OCI-LY1 (cell line): ENCODE data around the gene TMCC1.

Experiments used
- H2AFZ ChIP-seq: fragments of 200-600 bp; sonication (generic), shearing (Covaris generic); 2 replicates; pipeline ENCODE4 v1.6.0; 2014; ENCODE audit warnings: antibody characterized with exemption, mild to moderate bottlenecking, low read length
- H3F3A ChIP-seq: fragments of 200-600 bp; sonication (generic), shearing (Covaris generic); 2 replicates; pipeline ENCODE4 v1.6.0; 2014; ENCODE audit warnings: mild to moderate bottlenecking, antibody characterized with exemption, low read length, moderate library complexity; ENCODE audit not compliant: insufficient read depth
- H3K27ac ChIP-seq: fragments of 200-600 bp; sonication (generic); 2 replicates; pipeline ENCODE4 v1.5.1; 2014; ENCODE audit warnings: low read length, mixed run types, mild to moderate bottlenecking, low read depth; ENCODE audit not compliant: poor library complexity, severe bottlenecking
- H3K27me3 ChIP-seq: fragments of 200-600 bp; sonication (generic); 2 replicates; pipeline ENCODE4 v1.6.0; 2014; ENCODE audit warnings: antibody characterized with exemption, mild to moderate bottlenecking, low read length, moderate library complexity; ENCODE audit not compliant: insufficient read depth
- H3K36me3 ChIP-seq: fragments of 200-600 bp; sonication (generic); 2 replicates; pipeline ENCODE4 v1.6.1; 2014; ENCODE audit warnings: mild to moderate bottlenecking, antibody characterized with exemption, low read length, moderate library complexity, mixed read lengths; ENCODE audit not compliant: insufficient read depth
- H3K4me1 ChIP-seq: fragments of 200-600 bp; sonication (generic); 2 replicates; pipeline ENCODE4 v1.5.1; 2014; ENCODE audit warnings: mild to moderate bottlenecking, low read length, moderate library complexity; ENCODE audit not compliant: insufficient read depth, severe bottlenecking
- H3K4me2 ChIP-seq: fragments of 200-600 bp; sonication (generic), shearing (Covaris generic); 2 replicates; pipeline ENCODE4 v1.6.1; 2014; ENCODE audit warnings: low read length
- H3K4me3 ChIP-seq: fragments of 200-600 bp; sonication (generic); 2 replicates; pipeline ENCODE4 v1.5.1; 2014; ENCODE audit warnings: low read length, low read depth, mild to moderate bottlenecking, mixed read lengths; ENCODE audit not compliant: poor library complexity, severe bottlenecking
- H3K79me2 ChIP-seq: fragments of 200-600 bp; shearing (Covaris generic); 2 replicates; pipeline ENCODE4 v1.6.1; 2016; ENCODE audit warnings: mixed run types, low read length, mixed read lengths; ENCODE audit not compliant: insufficient read depth
- H3K9ac ChIP-seq: fragments of 200-600 bp; sonication (generic), shearing (Covaris generic); 2 replicates; pipeline ENCODE4 v1.6.1; 2014; ENCODE audit warnings: mild to moderate bottlenecking, low read length, mixed read lengths
- H3K9me2 ChIP-seq: fragments of 200-600 bp; sonication (generic), shearing (Covaris generic); 2 replicates; pipeline ENCODE4 v1.6.1; 2014; ENCODE audit warnings: low read depth, mild to moderate bottlenecking, low read length, mixed read lengths
- H3K9me3 ChIP-seq: fragments of 200-600 bp; shearing (Covaris generic); 2 replicates; pipeline ENCODE4 v1.6.1; 2014; ENCODE audit warnings: low read length, mixed read lengths
- H4K20me1 ChIP-seq: fragments of 200-600 bp; sonication (generic), shearing (Covaris generic); 2 replicates; pipeline ENCODE4 v1.6.0; 2016; ENCODE audit warnings: mild to moderate bottlenecking, low read length; ENCODE audit not compliant: insufficient read depth
- EZH2 ChIP-seq: fragments of 200-600 bp; sonication (generic), shearing (Covaris generic); IDR thresholded peaks from 2 replicates; pipeline ENCODE4 v1.8.0; 2017; ENCODE audit warnings: borderline replicate concordance, mixed run types, mild to moderate bottlenecking, antibody characterized with exemption, low read length, moderate library complexity, mixed read lengths
- TF ChIP-seq, protein P1 (sequence below): fragments of 200-600 bp; sonication (generic), shearing (Covaris generic); IDR thresholded peaks from 2 replicates; pipeline ENCODE4 v1.5.1; 2017; ENCODE audit warnings: mild to moderate bottlenecking, antibody characterized with exemption, low read length, moderate library complexity, mixed read lengths

Gene TMCC1

DNA sequence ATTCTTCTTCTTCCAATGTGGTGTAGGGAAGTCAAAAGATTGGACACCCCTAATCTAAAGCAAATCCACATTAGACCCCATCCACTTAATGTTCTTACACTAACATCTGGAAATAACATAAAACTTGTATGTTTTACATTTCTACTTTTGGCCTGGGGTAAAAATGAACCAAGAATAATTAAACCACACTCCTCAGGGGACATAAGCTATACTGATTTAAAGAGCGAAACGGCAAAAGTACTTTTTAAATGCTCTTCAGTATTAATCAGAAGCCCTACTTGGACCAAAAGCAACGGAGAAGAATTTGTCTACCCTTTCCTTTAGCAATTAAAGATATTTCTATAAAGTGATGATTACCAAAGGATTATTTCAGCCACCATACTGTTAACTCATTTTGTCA is 123.9 kb downstream of the TMCC1 start:
- H3K79me2 ChIP-seq, result no peaks in the 10 kb centered on the region
- 0 out of 2 replicates have a peak, but pooled peaks cover 4% of the 10 kb centered on the region for H3K36me3 ChIP-seq
- 0 out of 2 replicates have a peak, but pooled peaks cover 4% of the 10 kb centered on the region for H3F3A ChIP-seq
- no peak overlapping the region for H3K9ac ChIP-seq
- no peak overlapping the region for H3K4me3 ChIP-seq
- H3K9me2 ChIP-seq, result no peaks in the 10 kb centered on the region
- peaks cover 32% of the 10 kb centered on the region for H3K4me1 ChIP-seq
- H3K9me3 ChIP-seq, result no peaks in the 10 kb centered on the region
- no peak overlapping the region for H3K27ac ChIP-seq
- H3K27me3 ChIP-seq, result no peaks in the 10 kb centered on the region
- no peak overlapping the region for H3K4me2 ChIP-seq
- TF ChIP-seq, protein P1, sequence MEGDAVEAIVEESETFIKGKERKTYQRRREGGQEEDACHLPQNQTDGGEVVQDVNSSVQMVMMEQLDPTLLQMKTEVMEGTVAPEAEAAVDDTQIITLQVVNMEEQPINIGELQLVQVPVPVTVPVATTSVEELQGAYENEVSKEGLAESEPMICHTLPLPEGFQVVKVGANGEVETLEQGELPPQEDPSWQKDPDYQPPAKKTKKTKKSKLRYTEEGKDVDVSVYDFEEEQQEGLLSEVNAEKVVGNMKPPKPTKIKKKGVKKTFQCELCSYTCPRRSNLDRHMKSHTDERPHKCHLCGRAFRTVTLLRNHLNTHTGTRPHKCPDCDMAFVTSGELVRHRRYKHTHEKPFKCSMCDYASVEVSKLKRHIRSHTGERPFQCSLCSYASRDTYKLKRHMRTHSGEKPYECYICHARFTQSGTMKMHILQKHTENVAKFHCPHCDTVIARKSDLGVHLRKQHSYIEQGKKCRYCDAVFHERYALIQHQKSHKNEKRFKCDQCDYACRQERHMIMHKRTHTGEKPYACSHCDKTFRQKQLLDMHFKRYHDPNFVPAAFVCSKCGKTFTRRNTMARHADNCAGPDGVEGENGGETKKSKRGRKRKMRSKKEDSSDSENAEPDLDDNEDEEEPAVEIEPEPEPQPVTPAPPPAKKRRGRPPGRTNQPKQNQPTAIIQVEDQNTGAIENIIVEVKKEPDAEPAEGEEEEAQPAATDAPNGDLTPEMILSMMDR, result no peak
- TF ChIP-seq EZH2, result no peak
- H2AFZ ChIP-seq, result no peak overlapping the region
- no peaks in the 10 kb centered on the region for H4K20me1 ChIP-seq

DNA sequence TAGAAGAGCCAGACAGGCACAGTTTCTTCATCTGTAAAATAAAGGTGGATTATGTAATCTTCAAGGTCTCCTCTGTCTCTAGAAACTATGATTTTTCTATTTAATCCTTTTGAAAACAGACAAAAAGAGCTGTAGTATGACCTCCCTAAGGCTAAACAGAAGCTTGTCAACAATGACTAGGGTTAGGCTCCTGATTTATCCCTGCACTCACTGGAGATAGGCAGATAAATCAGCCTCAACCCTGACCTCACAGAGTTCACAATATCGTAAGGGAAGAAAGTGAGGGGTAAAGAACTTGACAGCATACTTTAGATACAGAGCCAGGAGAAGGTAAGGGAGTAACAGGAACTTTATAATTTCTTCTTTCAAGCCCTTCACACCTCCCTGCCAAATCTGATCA is 124.8 kb downstream of the TMCC1 start:
- Histone ChIP-seq H3F3A (0 out of 2 replicates have a peak, but pooled peaks cover 4% of the 10 kb centered on the region), H3K4me2 (no peak overlapping the region), H3K36me3 (no peaks in the 10 kb centered on the region), H2AFZ (no peak overlapping the region), H3K27ac (no peak overlapping the region), H3K4me3 (no peak overlapping the region), H3K9ac (no peak overlapping the region), H3K9me2 (no peaks in the 10 kb centered on the region), H3K27me3 (no peaks in the 10 kb centered on the region), H4K20me1 (no peaks in the 10 kb centered on the region), H3K9me3 (no peaks in the 10 kb centered on the region), H3K79me2 (no peaks in the 10 kb centered on the region), H3K4me1 (peaks cover 32% of the 10 kb centered on the region)
- no peak for TF ChIP-seq EZH2
- TF ChIP-seq, protein P1, result no peak

DNA sequence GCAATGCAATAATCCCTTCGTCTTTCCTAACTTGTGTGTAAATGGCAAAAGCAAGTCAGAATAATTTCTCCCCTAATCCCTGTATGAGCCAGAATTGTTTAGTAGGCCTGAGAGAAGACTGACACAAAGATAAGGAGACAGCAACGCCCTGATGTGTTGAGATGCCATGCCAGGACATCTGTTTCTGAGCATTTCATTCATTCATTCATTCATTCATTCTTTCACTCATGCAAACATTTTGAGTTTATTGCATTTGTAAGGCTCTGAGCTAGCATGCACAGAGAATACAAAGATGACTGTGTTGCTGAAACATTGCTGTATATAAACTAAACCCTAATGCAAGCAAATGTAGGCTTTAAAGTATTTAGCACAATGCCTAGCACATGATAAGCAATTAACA is 127.4 kb downstream of the TMCC1 start:
- H4K20me1 ChIP-seq, result no peaks in the 10 kb centered on the region
- no peak for TF ChIP-seq EZH2
- TF ChIP-seq, protein P1, result no peak

More for the DNA sequence above, 127.4 kb downstream of the TMCC1 start:
- Histone ChIP-seq H3K4me1 (peaks cover 23% of the 10 kb centered on the region), H3F3A (0 out of 2 replicates have a peak, but pooled peaks cover 2% of the 10 kb centered on the region), H3K9ac (no peak overlapping the region), H3K27me3 (no peaks in the 10 kb centered on the region), H3K9me2 (no peaks in the 10 kb centered on the region), H3K4me3 (no peak overlapping the region), H2AFZ (no peak overlapping the region), H3K36me3 (no peaks in the 10 kb centered on the region), H3K79me2 (no peaks in the 10 kb centered on the region), H3K9me3 (no peaks in the 10 kb centered on the region), H3K27ac (no peak overlapping the region), H3K4me2 (no peak overlapping the region)
